WTC11 (cell line): ENCODE results near the gene ALPI. TPM values are rescaled to one million over a fixed set of nuclear protein-coding genes. Genes with fewer than 3 reads are reported as not detected.

Experiments
- ATAC-seq: fragments of 200-7000 bp; cut with Tn5 transposase; 2 replicates; pipeline ENCODE4 v1.10.0; 2021; ENCODE audit warnings: mild to moderate bottlenecking, moderate library complexity
- CTCF ChIA-PET: fragments of 300-600 bp; sonication (Branson Sonifier 250); formaldehyde crosslinking; loops from one replicate; lab custom pipeline; 2021; ENCODE audit warnings: antibody characterized with exemption; lab: Charles Lee
- POLR2A ChIA-PET: fragments of 350-600 bp; sonication (Branson Sonifier 250); formaldehyde crosslinking; loops from one replicate; lab custom pipeline; 2021; ENCODE audit warnings: antibody characterized with exemption; lab: Charles Lee
- DNase-seq: peaks from one replicate; pipeline ENCODE4 v3.0.0; 2021; ENCODE audit warnings: low spot score
- H3K27ac Mint-ChIP-seq: 2 replicates; pipeline ENCODE4 v1.8.0; 2021; ENCODE audit warnings: mixed read lengths
- H3K27me3 Mint-ChIP-seq: 2 replicates; pipeline ENCODE4 v1.8.0; 2021; ENCODE audit warnings: low read depth, mild to moderate bottlenecking, moderate library complexity, mixed read lengths
- H3K36me3 Mint-ChIP-seq: 2 replicates; pipeline ENCODE4 v1.8.0; 2021; ENCODE audit warnings: mixed read lengths
- H3K4me1 Mint-ChIP-seq: 2 replicates; pipeline ENCODE4 v1.8.0; 2022; ENCODE audit warnings: mixed read lengths
- H3K4me3 Mint-ChIP-seq: 2 replicates; pipeline ENCODE4 v1.8.0; 2021; ENCODE audit warnings: mild to moderate bottlenecking, moderate library complexity, mixed read lengths
- H3K9me3 Mint-ChIP-seq: 2 replicates; pipeline ENCODE4 v1.8.0; 2021; ENCODE audit warnings: mixed read lengths
- CBFB ChIP-seq: sonication (generic); formaldehyde crosslinking; IDR thresholded peaks from 2 replicates; pipeline ENCODE4 v1.8.1; 2022; ENCODE audit warnings: mild to moderate bottlenecking, low read depth, missing genetic modification reagents
- ELF4 ChIP-seq: sonication (generic); formaldehyde crosslinking; IDR thresholded peaks from 2 replicates; pipeline ENCODE4 v1.8.1; 2022; ENCODE audit warnings: low read depth, mild to moderate bottlenecking, moderate library complexity, missing genetic modification reagents
- GRHL2 ChIP-seq: fragments of 250-450 bp; sonication (Bioruptor Pico); IDR thresholded peaks from 2 replicates; pipeline ENCODE4 v1.8.0; 2022; ENCODE audit warnings: mild to moderate bottlenecking, moderate library complexity; ENCODE audit not compliant: insufficient replicate concordance, severe bottlenecking
- HMGA2 ChIP-seq: fragments of 250-450 bp; sonication (Bioruptor Pico); IDR thresholded peaks from 2 replicates; pipeline ENCODE4 v1.4.0; 2021; ENCODE audit warnings: mild to moderate bottlenecking, moderate library complexity
- JUN ChIP-seq: sonication (generic); formaldehyde crosslinking; IDR thresholded peaks from 2 replicates; pipeline ENCODE4 v1.8.0; 2023; ENCODE audit warnings: mild to moderate bottlenecking, missing genetic modification reagents
- SMAD4 ChIP-seq: sonication (generic); formaldehyde crosslinking; IDR thresholded peaks from 2 replicates; pipeline ENCODE4 v1.8.0; 2022; ENCODE audit warnings: mild to moderate bottlenecking, missing genetic modification reagents
- SOX15 ChIP-seq: fragments of 250-450 bp; sonication (Bioruptor Pico); IDR thresholded peaks from 2 replicates; pipeline ENCODE4 v1.9.0; 2021; ENCODE audit warnings: mild to moderate bottlenecking
- ZNF317 ChIP-seq: sonication (generic); formaldehyde crosslinking; IDR thresholded peaks from 2 replicates; pipeline ENCODE4 v1.8.1; 2023; ENCODE audit warnings: low read depth, mild to moderate bottlenecking, moderate library complexity, missing genetic modification reagents, borderline replicate concordance
- ZNF671 ChIP-seq: fragments of 250-450 bp; sonication (Bioruptor Pico); IDR thresholded peaks from 2 replicates; pipeline ENCODE4 v1.8.0; 2021; ENCODE audit warnings: mild to moderate bottlenecking
- total RNA-seq: library from RNA; stranded (reverse); gene quantifications from 3 replicates; pipeline ENCODE4 v1.2.3, GENCODE V29; 2021
- TF ChIP-seq, protein P1 (sequence below): fragments of 250-450 bp; sonication (Bioruptor Pico); IDR thresholded peaks from 2 replicates; pipeline ENCODE4 v1.9.0; 2021; ENCODE audit warnings: mild to moderate bottlenecking, borderline replicate concordance
- TF ChIP-seq, protein P2 (sequence below): sonication (generic); formaldehyde crosslinking; IDR thresholded peaks from 2 replicates; pipeline ENCODE4 v1.8.0; 2022; ENCODE audit warnings: missing genetic modification reagents
- TF ChIP-seq, protein P3 (sequence below): sonication (generic); formaldehyde crosslinking; IDR thresholded peaks from 2 replicates; pipeline ENCODE4 v1.8.0; 2022; ENCODE audit warnings: mild to moderate bottlenecking, missing genetic modification reagents
- TF ChIP-seq, protein P4 (sequence below): sonication (generic); formaldehyde crosslinking; IDR thresholded peaks from 2 replicates; pipeline ENCODE4 v1.8.1; 2022; ENCODE audit warnings: missing genetic modification reagents, borderline replicate concordance
- TF ChIP-seq, protein P5 (sequence below): fragments of 200-600 bp; IDR thresholded peaks from 2 replicates; pipeline ENCODE4 v1.8.0; 2022; ENCODE audit warnings: antibody characterized with exemption
- TF ChIP-seq, protein P6 (sequence below): fragments of 250-450 bp; sonication (Bioruptor Pico); IDR thresholded peaks from 2 replicates; pipeline ENCODE4 v1.9.0; 2021; ENCODE audit warnings: moderate library complexity, mild to moderate bottlenecking, inconsistent platforms, borderline replicate concordance
- TF ChIP-seq, protein P7 (sequence below): fragments of 250-450 bp; sonication (Bioruptor Pico); IDR thresholded peaks from 2 replicates; pipeline ENCODE4 v2.1.2; 2022; ENCODE audit warnings: mild to moderate bottlenecking, moderate library complexity
- TF ChIP-seq, protein P8 (sequence below): sonication (generic); formaldehyde crosslinking; conservative IDR thresholded peaks from 2 replicates; pipeline ENCODE4 v1.8.1; 2022; ENCODE audit warnings: mild to moderate bottlenecking, missing genetic modification reagents

Gene ALPI
- total RNA-seq, 1 experiment from 2014 or later = not detected

DNA sequence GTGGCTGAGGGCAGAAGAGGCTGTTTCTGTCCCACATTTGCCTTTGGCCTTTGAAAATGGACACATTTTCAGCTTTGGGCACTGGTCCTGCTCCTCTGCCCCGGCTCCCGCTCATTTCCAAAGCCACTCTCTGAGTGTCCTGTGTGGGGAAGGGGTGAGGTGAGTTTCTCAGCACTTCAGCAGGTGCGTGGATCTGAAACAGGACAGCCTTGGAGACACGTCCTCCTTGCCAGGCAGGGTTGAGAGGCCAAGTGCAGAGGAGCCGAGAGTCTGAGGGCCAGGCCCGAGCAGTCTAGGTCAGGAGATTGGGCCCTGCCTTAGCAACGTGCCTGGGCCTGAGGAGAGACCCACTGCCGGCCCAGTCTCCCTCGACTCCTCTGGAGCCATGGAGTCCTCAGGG is 21.9 kb upstream of the ALPI start (continued):
- TF ChIP-seq, protein P1, sequence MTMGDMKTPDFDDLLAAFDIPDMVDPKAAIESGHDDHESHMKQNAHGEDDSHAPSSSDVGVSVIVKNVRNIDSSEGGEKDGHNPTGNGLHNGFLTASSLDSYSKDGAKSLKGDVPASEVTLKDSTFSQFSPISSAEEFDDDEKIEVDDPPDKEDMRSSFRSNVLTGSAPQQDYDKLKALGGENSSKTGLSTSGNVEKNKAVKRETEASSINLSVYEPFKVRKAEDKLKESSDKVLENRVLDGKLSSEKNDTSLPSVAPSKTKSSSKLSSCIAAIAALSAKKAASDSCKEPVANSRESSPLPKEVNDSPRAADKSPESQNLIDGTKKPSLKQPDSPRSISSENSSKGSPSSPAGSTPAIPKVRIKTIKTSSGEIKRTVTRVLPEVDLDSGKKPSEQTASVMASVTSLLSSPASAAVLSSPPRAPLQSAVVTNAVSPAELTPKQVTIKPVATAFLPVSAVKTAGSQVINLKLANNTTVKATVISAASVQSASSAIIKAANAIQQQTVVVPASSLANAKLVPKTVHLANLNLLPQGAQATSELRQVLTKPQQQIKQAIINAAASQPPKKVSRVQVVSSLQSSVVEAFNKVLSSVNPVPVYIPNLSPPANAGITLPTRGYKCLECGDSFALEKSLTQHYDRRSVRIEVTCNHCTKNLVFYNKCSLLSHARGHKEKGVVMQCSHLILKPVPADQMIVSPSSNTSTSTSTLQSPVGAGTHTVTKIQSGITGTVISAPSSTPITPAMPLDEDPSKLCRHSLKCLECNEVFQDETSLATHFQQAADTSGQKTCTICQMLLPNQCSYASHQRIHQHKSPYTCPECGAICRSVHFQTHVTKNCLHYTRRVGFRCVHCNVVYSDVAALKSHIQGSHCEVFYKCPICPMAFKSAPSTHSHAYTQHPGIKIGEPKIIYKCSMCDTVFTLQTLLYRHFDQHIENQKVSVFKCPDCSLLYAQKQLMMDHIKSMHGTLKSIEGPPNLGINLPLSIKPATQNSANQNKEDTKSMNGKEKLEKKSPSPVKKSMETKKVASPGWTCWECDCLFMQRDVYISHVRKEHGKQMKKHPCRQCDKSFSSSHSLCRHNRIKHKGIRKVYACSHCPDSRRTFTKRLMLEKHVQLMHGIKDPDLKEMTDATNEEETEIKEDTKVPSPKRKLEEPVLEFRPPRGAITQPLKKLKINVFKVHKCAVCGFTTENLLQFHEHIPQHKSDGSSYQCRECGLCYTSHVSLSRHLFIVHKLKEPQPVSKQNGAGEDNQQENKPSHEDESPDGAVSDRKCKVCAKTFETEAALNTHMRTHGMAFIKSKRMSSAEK = no peak
- TF ChIP-seq, protein P2, sequence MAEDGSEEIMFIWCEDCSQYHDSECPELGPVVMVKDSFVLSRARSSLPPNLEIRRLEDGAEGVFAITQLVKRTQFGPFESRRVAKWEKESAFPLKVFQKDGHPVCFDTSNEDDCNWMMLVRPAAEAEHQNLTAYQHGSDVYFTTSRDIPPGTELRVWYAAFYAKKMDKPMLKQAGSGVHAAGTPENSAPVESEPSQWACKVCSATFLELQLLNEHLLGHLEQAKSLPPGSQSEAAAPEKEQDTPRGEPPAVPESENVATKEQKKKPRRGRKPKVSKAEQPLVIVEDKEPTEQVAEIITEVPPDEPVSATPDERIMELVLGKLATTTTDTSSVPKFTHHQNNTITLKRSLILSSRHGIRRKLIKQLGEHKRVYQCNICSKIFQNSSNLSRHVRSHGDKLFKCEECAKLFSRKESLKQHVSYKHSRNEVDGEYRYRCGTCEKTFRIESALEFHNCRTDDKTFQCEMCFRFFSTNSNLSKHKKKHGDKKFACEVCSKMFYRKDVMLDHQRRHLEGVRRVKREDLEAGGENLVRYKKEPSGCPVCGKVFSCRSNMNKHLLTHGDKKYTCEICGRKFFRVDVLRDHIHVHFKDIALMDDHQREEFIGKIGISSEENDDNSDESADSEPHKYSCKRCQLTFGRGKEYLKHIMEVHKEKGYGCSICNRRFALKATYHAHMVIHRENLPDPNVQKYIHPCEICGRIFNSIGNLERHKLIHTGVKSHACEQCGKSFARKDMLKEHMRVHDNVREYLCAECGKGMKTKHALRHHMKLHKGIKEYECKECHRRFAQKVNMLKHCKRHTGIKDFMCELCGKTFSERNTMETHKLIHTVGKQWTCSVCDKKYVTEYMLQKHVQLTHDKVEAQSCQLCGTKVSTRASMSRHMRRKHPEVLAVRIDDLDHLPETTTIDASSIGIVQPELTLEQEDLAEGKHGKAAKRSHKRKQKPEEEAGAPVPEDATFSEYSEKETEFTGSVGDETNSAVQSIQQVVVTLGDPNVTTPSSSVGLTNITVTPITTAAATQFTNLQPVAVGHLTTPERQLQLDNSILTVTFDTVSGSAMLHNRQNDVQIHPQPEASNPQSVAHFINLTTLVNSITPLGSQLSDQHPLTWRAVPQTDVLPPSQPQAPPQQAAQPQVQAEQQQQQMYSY (CRISPR knock-in tag) = no peak
- no peak for TF ChIP-seq SOX15 (CRISPR knock-in tag)
- TF ChIP-seq ZNF671 (CRISPR knock-in tag) = no peak
- no peak for TF ChIP-seq JUN

DNA sequence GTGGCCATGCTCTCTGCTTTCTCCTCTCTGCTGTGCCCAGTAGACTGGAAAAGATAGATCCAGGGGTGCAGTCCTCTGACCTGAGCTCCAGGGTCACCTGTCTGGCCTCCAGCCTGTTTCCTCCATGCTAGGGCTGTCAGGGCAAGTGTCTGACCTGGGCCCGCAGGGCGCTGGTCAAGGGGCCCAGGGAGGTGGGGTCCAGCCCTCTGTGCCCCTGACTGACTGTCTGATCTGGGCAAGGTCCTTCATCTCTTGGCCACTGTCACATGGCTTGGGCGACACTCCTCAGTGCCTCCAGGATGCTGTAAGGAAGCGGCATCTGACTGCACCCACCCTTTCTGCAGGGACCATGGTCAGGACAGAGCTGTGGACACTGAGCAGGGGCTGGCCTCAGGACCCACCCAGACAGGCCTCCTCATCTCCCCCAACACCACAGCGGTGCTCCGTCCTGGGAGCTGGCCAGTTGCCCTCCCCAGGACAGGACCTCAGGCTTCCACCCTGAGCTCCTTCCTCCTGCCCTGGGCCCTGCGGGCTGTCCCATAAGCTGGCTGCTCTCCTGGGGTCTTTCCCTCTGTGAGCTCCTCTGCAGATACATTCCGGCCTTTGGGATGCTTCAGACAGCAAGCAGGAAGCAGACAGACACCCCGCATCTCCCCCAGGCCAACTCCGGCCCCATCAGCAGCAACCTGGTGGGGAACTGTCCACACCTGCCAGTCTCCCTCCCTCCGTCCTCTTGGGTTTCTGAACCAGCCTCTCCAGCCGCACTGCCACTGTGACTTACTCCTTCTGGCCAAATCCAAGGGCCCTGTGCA is 21.2 kb upstream of the ALPI start:
- TF ChIP-seq, protein P3, sequence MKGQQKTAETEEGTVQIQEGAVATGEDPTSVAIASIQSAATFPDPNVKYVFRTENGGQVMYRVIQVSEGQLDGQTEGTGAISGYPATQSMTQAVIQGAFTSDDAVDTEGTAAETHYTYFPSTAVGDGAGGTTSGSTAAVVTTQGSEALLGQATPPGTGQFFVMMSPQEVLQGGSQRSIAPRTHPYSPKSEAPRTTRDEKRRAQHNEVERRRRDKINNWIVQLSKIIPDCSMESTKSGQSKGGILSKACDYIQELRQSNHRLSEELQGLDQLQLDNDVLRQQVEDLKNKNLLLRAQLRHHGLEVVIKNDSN (CRISPR knock-in tag) = no peak
- TF ChIP-seq GRHL2 (CRISPR knock-in tag) = no peak
- Mint-ChIP-seq H3K4me3 (no peak overlapping the region), H3K27me3 (peaks cover 3% of the 10 kb centered on the region; the same call in 1 of the 2 replicates), H3K36me3 (no peaks in the 10 kb centered on the region), H3K4me1 (peaks cover 9% of the 10 kb centered on the region), H3K27ac (no peak overlapping the region), H3K9me3 (no peaks in the 10 kb centered on the region)
- DNase-seq (no peak), ATAC-seq (no peak)
- CTCF ChIA-PET = interaction anchor here (0.6 to 5.1 kb wide), 11 partner anchors 9 to 534 kb away, joined by 3 to 75 read pairs (median 3); partner anchors contain the start of gene PRSS56
- POLR2A ChIA-PET = interaction anchor here (1.1 to 2.4 kb wide), 2 partner anchors 13 to 68 kb away, joined by 4 to 6 read pairs; no protein-coding TSS in a partner anchor

DNA sequence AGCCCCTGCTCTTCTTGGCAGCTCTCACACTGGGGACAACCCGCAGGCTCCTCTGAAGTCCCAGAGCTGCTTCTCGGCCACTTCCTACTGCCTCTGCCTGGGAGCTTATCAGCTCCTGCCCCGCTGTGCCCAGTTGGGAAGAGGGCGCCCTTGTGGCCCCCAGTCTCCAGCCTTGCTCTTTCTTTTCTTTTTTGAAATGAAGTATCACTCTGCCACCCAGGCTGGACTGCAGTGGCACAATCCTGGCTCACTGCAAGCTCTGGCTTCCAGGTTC is 20.6 kb upstream of the ALPI start:
- H3K27me3 Mint-ChIP-seq = peaks cover 3% of the 10 kb centered on the region; the same call in 1 of the 2 replicates
- no peak overlapping the region for H3K27ac Mint-ChIP-seq
- ChIA-PET POLR2A (interaction anchor here (1.1 to 2.4 kb wide), 2 partner anchors 14 to 68 kb away, joined by 4 to 6 read pairs; no protein-coding TSS in a partner anchor), CTCF (interaction anchor here (0.6 to 5.1 kb wide), 10 partner anchors 10 to 534 kb away, joined by 3 to 75 read pairs (median 3); partner anchors contain the start of gene PRSS56)
- DNase-seq = no peak
- no peak for ATAC-seq
- no peaks in the 10 kb centered on the region for H3K36me3 Mint-ChIP-seq
- no peak overlapping the region for H3K4me3 Mint-ChIP-seq
- peaks cover 14% of the 10 kb centered on the region for H3K4me1 Mint-ChIP-seq
- H3K9me3 Mint-ChIP-seq = no peaks in the 10 kb centered on the region
- TF ChIP-seq SMAD4 (CRISPR knock-in tag) (no peak), ELF4 (CRISPR knock-in tag) (no peak), HMGA2 (CRISPR knock-in tag) (no peak), CBFB (CRISPR knock-in tag) (no peak), ZNF317 (CRISPR knock-in tag) (no peak)
- TF ChIP-seq, protein P4, sequence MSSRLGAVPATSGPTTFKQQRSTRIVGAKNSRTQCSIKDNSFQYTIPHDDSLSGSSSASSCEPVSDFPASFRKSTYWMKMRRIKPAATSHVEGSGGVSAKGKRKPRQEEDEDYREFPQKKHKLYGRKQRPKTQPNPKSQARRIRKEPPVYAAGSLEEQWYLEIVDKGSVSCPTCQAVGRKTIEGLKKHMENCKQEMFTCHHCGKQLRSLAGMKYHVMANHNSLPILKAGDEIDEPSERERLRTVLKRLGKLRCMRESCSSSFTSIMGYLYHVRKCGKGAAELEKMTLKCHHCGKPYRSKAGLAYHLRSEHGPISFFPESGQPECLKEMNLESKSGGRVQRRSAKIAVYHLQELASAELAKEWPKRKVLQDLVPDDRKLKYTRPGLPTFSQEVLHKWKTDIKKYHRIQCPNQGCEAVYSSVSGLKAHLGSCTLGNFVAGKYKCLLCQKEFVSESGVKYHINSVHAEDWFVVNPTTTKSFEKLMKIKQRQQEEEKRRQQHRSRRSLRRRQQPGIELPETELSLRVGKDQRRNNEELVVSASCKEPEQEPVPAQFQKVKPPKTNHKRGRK (CRISPR knock-in tag) = no peak
- TF ChIP-seq, protein P5, sequence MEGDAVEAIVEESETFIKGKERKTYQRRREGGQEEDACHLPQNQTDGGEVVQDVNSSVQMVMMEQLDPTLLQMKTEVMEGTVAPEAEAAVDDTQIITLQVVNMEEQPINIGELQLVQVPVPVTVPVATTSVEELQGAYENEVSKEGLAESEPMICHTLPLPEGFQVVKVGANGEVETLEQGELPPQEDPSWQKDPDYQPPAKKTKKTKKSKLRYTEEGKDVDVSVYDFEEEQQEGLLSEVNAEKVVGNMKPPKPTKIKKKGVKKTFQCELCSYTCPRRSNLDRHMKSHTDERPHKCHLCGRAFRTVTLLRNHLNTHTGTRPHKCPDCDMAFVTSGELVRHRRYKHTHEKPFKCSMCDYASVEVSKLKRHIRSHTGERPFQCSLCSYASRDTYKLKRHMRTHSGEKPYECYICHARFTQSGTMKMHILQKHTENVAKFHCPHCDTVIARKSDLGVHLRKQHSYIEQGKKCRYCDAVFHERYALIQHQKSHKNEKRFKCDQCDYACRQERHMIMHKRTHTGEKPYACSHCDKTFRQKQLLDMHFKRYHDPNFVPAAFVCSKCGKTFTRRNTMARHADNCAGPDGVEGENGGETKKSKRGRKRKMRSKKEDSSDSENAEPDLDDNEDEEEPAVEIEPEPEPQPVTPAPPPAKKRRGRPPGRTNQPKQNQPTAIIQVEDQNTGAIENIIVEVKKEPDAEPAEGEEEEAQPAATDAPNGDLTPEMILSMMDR = no peak
- TF ChIP-seq, protein P6, sequence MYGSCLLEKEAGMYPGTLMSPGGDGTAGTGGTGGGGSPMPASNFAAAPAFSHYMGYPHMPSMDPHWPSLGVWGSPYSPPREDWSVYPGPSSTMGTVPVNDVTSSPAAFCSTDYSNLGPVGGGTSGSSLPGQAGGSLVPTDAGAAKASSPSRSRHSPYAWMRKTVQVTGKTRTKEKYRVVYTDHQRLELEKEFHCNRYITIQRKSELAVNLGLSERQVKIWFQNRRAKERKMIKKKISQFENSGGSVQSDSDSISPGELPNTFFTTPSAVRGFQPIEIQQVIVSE (CRISPR knock-in tag) = no peak
- TF ChIP-seq, protein P7, sequence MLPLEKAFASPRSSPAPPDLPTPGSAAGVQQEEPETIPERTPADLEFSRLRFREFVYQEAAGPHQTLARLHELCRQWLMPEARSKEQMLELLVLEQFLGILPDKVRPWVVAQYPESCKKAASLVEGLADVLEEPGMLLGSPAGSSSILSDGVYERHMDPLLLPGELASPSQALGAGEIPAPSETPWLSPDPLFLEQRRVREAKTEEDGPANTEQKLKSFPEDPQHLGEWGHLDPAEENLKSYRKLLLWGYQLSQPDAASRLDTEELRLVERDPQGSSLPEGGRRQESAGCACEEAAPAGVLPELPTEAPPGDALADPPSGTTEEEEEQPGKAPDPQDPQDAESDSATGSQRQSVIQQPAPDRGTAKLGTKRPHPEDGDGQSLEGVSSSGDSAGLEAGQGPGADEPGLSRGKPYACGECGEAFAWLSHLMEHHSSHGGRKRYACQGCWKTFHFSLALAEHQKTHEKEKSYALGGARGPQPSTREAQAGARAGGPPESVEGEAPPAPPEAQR (CRISPR knock-in tag) = no peak
- TF ChIP-seq, protein P8, sequence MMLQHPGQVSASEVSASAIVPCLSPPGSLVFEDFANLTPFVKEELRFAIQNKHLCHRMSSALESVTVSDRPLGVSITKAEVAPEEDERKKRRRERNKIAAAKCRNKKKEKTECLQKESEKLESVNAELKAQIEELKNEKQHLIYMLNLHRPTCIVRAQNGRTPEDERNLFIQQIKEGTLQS (CRISPR knock-in tag) = no peak
